HepG2 (cell line): Measurements from ENCODE around the gene ACSL5. TPM values are rescaled to one million over a fixed set of nuclear protein-coding genes. Genes with fewer than 3 reads are reported as not detected.

Experiments used
- BRF2 ChIP-seq: sonication (generic); formaldehyde crosslinking; IDR thresholded peaks from 2 replicates; pipeline ENCODE4 v1.8.1; 2022; ENCODE audit warnings: mild to moderate bottlenecking, missing genetic modification reagents
- FOXK2 ChIP-seq: fragments of 450-650 bp; IDR thresholded peaks from 2 replicates; pipeline ENCODE4 v1.6.1; 2016
- HDAC2 ChIP-seq: sonication (generic); formaldehyde crosslinking; IDR thresholded peaks from 2 replicates; pipeline ENCODE4 v1.4.0; 2020; ENCODE audit warnings: missing genetic modification reagents
- KDM5B ChIP-seq: sonication (generic); formaldehyde crosslinking; IDR thresholded peaks from 2 replicates; pipeline ENCODE4 v1.4.0; 2020; ENCODE audit warnings: missing genetic modification reagents, mild to moderate bottlenecking, borderline replicate concordance
- MYC ChIP-seq: sonication (generic); formaldehyde crosslinking; IDR thresholded peaks from 2 replicates; pipeline ENCODE4 v1.9.0; 2021; ENCODE audit warnings: missing genetic modification reagents, borderline replicate concordance
- SOX5 ChIP-seq: IDR thresholded peaks from 2 replicates; pipeline ENCODE4 v1.6.1; 2016; ENCODE audit warnings: borderline replicate concordance
- TEF ChIP-seq: sonication (generic); formaldehyde crosslinking; IDR thresholded peaks from 2 replicates; pipeline ENCODE4 v1.5.0; 2020; ENCODE audit warnings: missing genetic modification reagents
- YY1 ChIP-seq: IDR thresholded peaks from 2 replicates; pipeline ENCODE4 v1.6.1; 2011; ENCODE audit warnings: low read length, low read depth, moderate library complexity, mild to moderate bottlenecking; ENCODE audit not compliant: insufficient read depth, insufficient replicate concordance
- ZNF430 ChIP-seq: sonication (generic); formaldehyde crosslinking; IDR thresholded peaks from 2 replicates; pipeline ENCODE4 v1.9.0; 2021; ENCODE audit warnings: mild to moderate bottlenecking, missing genetic modification reagents
- ZNF670 ChIP-seq: sonication (generic); formaldehyde crosslinking; IDR thresholded peaks from 2 replicates; pipeline ENCODE4 v1.8.0; 2022; ENCODE audit warnings: mild to moderate bottlenecking, missing genetic modification reagents, borderline replicate concordance
- polyA plus RNA-seq, 8 experiments: library from polyadenylated mRNA; depleted of rRNA in 3 of 8; stranded (reverse) in 7 of 8; unstranded in 1 of 8; fragments of >200 nt; fragmentation: Illumina TruSeq in 4 of 8; extraction: Trizol in 4 of 8; gene quantifications; 2 replicates each; pipeline versions ENCODE4 v1.2.1 to v1.2.3, GENCODE V29; 2011 to 2016; ENCODE audit warnings: low read depth in 4 of 8, missing spikeins in 1 of 8, mixed read lengths in 1 of 8; ENCODE audit not compliant: insufficient read depth in 1 of 8
- total RNA-seq, 5 experiments: library from RNA; depleted of rRNA; stranded (reverse); fragments of >200 nt; fragmentation: Illumina TruSeq; extraction: Trizol; gene quantifications; 2 replicates each; pipeline ENCODE4 v1.2.3, GENCODE V29; 2016; ENCODE audit warnings: low read depth in 1 of 5
- TF ChIP-seq, protein P1 (sequence below): sonication (generic); formaldehyde crosslinking; IDR thresholded peaks from 2 replicates; pipeline ENCODE4 v1.4.0; 2020; ENCODE audit warnings: low read depth, missing genetic modification reagents
- TF ChIP-seq, protein P2 (sequence below): sonication (generic); formaldehyde crosslinking; IDR thresholded peaks from 2 replicates; pipeline ENCODE4 v1.4.0; 2020; ENCODE audit warnings: missing genetic modification reagents, borderline replicate concordance
- TF ChIP-seq, protein P3 (sequence below), 2 experiments: sonication (generic) in 1 of 2; formaldehyde crosslinking in 1 of 2; IDR thresholded peaks; 2 replicates each; pipeline versions ENCODE4 v1.4.0 to v1.6.1; 2016 to 2020; ENCODE audit warnings: borderline replicate concordance in 1 of 2, low read depth in 1 of 2, mild to moderate bottlenecking in 1 of 2, missing genetic modification reagents in 1 of 2

Gene ACSL5
- total and polyA plus RNA-seq, 2 of the 13 experiments (the other 11 are each of a cell fraction or from before 2014, with no cell fraction given), result 56.4 to 82.5 TPM

GRCh38 chr10:112446855-112447619, 73.1 kb downstream of the ACSL5 start, which contains the start of the genes VTI1A and ZDHHC6 (continued):
- TF ChIP-seq ZNF430 (CRISPR knock-in tag), result 0 out of 2 replicates have a peak, but pooled peaks have one; percentile 62
- peak; percentile 47; the same call in 1 of the 2 replicates for TF ChIP-seq KDM5B (CRISPR knock-in tag)
- TF ChIP-seq, protein P1, sequence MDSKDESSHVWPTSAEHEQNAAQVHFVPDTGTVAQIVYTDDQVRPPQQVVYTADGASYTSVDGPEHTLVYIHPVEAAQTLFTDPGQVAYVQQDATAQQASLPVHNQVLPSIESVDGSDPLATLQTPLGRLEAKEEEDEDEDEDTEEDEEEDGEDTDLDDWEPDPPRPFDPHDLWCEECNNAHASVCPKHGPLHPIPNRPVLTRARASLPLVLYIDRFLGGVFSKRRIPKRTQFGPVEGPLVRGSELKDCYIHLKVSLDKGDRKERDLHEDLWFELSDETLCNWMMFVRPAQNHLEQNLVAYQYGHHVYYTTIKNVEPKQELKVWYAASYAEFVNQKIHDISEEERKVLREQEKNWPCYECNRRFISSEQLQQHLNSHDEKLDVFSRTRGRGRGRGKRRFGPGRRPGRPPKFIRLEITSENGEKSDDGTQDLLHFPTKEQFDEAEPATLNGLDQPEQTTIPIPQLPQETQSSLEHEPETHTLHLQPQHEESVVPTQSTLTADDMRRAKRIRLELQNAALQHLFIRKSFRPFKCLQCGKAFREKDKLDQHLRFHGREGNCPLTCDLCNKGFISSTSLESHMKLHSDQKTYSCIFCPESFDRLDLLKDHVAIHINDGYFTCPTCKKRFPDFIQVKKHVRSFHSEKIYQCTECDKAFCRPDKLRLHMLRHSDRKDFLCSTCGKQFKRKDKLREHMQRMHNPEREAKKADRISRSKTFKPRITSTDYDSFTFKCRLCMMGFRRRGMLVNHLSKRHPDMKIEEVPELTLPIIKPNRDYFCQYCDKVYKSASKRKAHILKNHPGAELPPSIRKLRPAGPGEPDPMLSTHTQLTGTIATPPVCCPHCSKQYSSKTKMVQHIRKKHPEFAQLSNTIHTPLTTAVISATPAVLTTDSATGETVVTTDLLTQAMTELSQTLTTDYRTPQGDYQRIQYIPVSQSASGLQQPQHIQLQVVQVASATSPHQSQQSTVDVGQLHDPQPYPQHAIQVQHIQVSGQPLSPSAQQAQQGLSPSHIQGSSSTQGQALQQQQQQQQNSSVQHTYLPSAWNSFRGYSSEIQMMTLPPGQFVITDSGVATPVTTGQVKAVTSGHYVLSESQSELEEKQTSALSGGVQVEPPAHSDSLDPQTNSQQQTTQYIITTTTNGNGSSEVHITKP (CRISPR knock-in tag), result 0 out of 2 replicates have a peak, but pooled peaks have one; percentile 10
- TF ChIP-seq HDAC2 (CRISPR knock-in tag), result no peak
- TF ChIP-seq TEF, result no peak
- TF ChIP-seq, protein P2, sequence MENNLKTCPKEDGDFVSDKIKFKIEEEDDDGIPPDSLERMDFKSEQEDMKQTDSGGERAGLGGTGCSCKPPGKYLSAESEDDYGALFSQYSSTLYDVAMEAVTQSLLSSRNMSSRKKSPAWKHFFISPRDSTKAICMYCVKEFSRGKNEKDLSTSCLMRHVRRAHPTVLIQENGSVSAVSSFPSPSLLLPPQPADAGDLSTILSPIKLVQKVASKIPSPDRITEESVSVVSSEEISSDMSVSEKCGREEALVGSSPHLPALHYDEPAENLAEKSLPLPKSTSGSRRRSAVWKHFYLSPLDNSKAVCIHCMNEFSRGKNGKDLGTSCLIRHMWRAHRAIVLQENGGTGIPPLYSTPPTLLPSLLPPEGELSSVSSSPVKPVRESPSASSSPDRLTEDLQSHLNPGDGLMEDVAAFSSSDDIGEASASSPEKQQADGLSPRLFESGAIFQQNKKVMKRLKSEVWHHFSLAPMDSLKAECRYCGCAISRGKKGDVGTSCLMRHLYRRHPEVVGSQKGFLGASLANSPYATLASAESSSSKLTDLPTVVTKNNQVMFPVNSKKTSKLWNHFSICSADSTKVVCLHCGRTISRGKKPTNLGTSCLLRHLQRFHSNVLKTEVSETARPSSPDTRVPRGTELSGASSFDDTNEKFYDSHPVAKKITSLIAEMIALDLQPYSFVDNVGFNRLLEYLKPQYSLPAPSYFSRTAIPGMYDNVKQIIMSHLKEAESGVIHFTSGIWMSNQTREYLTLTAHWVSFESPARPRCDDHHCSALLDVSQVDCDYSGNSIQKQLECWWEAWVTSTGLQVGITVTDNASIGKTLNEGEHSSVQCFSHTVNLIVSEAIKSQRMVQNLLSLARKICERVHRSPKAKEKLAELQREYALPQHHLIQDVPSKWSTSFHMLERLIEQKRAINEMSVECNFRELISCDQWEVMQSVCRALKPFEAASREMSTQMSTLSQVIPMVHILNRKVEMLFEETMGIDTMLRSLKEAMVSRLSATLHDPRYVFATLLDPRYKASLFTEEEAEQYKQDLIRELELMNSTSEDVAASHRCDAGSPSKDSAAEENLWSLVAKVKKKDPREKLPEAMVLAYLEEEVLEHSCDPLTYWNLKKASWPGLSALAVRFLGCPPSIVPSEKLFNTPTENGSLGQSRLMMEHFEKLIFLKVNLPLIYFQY (CRISPR knock-in tag), result no peak
- TF ChIP-seq BRF2 (CRISPR knock-in tag), result 0 out of 2 replicates have a peak, but pooled peaks have one; percentile 38
- TF ChIP-seq, protein P3, sequence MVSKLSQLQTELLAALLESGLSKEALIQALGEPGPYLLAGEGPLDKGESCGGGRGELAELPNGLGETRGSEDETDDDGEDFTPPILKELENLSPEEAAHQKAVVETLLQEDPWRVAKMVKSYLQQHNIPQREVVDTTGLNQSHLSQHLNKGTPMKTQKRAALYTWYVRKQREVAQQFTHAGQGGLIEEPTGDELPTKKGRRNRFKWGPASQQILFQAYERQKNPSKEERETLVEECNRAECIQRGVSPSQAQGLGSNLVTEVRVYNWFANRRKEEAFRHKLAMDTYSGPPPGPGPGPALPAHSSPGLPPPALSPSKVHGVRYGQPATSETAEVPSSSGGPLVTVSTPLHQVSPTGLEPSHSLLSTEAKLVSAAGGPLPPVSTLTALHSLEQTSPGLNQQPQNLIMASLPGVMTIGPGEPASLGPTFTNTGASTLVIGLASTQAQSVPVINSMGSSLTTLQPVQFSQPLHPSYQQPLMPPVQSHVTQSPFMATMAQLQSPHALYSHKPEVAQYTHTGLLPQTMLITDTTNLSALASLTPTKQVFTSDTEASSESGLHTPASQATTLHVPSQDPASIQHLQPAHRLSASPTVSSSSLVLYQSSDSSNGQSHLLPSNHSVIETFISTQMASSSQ (IDR thresholded peaks at IDR 0.05; ENCODE audit: low read depth), result no peak
- TF ChIP-seq, protein P3 (CRISPR knock-in tag; IDR thresholded peaks at IDR 0.05; ENCODE audit: borderline replicate concordance), result peak; percentile 61; the same call in 1 of the 2 replicates
- peak; percentile 30 for TF ChIP-seq YY1
- TF ChIP-seq ZNF670, result peak; percentile 87
- peak; percentile 23; the same call in 1 of the 2 replicates for TF ChIP-seq MYC
- TF ChIP-seq FOXK2, result no peak
- TF ChIP-seq SOX5, result no peak
